Karpas-422 (cell line): ENCODE results near the gene FRMPD1. TPM values are rescaled to one million over a fixed set of nuclear protein-coding genes. Genes with fewer than 3 reads are reported as not detected.
A peak's percentile ranks its signal among the peaks of the same experiment; 100 is the strongest.
"Not testable (repeated sequence)": the region's sequence is repeated elsewhere in the genome, so short reads cannot be mapped to it uniquely, and the experiment has no call there.

Experiments used
- DNase-seq: peaks from one replicate; pipeline ENCODE4 v3.0.0-alpha.2; 2015
- H2AFZ ChIP-seq: fragments of 200-600 bp; sonication (generic); 2 replicates; pipeline ENCODE4 v1.6.1; 2014; ENCODE audit warnings: antibody characterized with exemption, low read length, mixed read lengths
- H3K27ac ChIP-seq: fragments of 200-600 bp; sonication (generic); 2 replicates; pipeline ENCODE4 v1.5.1; 2014; ENCODE audit warnings: mild to moderate bottlenecking, low read length, moderate library complexity
- H3K27me3 ChIP-seq: fragments of 200-600 bp; sonication (generic); 2 replicates; pipeline ENCODE4 v1.6.1; 2014; ENCODE audit warnings: low read length, mixed read lengths
- H3K36me3 ChIP-seq: fragments of 200-600 bp; sonication (generic); 2 replicates; pipeline ENCODE4 v1.6.1; 2014; ENCODE audit warnings: low read length, mixed read lengths; ENCODE audit not compliant: insufficient read depth
- H3K4me1 ChIP-seq: fragments of 200-600 bp; sonication (generic); 2 replicates; pipeline ENCODE4 v1.6.1; 2014; ENCODE audit warnings: mild to moderate bottlenecking, low read length, mixed read lengths
- H3K4me2 ChIP-seq: fragments of 200-600 bp; sonication (generic); 2 replicates; pipeline ENCODE4 v1.6.1; 2014; ENCODE audit warnings: low read length, low read depth, mild to moderate bottlenecking; ENCODE audit not compliant: poor library complexity, severe bottlenecking
- H3K4me3 ChIP-seq: fragments of 200-600 bp; sonication (generic); 2 replicates; pipeline ENCODE4 v1.5.1; 2014; ENCODE audit warnings: mild to moderate bottlenecking, antibody characterized with exemption, low read length, mixed read lengths
- H3K79me2 ChIP-seq: fragments of 200-600 bp; sonication (generic); 2 replicates; pipeline ENCODE4 v1.6.1; 2014; ENCODE audit warnings: mild to moderate bottlenecking, low read length, mixed read lengths
- H3K9ac ChIP-seq: fragments of 200-600 bp; sonication (generic); 2 replicates; pipeline ENCODE4 v1.6.0; 2014; ENCODE audit warnings: low read length
- H3K9me2 ChIP-seq: fragments of 200-600 bp; sonication (generic), shearing (Covaris generic); replicated peaks from 2 replicates; pipeline ENCODE4 v1.6.0; 2014; ENCODE audit warnings: mild to moderate bottlenecking, low read length, moderate library complexity; ENCODE audit not compliant: insufficient read depth
- H3K9me3 ChIP-seq: fragments of 300-700, 200-600 bp; sonication (generic); 2 replicates; pipeline ENCODE4 v1.6.1; 2014; ENCODE audit warnings: low read length, mixed read lengths
- H4K20me1 ChIP-seq: fragments of 200-600 bp; sonication (generic); 2 replicates; pipeline ENCODE4 v1.6.1; 2014; ENCODE audit warnings: mild to moderate bottlenecking, antibody characterized with exemption, low read length, low read depth; ENCODE audit not compliant: insufficient read depth
- total RNA-seq: library from RNA; depleted of rRNA; stranded (reverse); fragments of >200 nt; shearing (Covaris generic); gene quantifications from 2 replicates; pipeline ENCODE4 v1.2.3, GENCODE V29; 2014; ENCODE audit warnings: low replicate concordance

Gene FRMPD1
- total RNA-seq, 1 experiment from 2014 or later: not detected

DNA sequence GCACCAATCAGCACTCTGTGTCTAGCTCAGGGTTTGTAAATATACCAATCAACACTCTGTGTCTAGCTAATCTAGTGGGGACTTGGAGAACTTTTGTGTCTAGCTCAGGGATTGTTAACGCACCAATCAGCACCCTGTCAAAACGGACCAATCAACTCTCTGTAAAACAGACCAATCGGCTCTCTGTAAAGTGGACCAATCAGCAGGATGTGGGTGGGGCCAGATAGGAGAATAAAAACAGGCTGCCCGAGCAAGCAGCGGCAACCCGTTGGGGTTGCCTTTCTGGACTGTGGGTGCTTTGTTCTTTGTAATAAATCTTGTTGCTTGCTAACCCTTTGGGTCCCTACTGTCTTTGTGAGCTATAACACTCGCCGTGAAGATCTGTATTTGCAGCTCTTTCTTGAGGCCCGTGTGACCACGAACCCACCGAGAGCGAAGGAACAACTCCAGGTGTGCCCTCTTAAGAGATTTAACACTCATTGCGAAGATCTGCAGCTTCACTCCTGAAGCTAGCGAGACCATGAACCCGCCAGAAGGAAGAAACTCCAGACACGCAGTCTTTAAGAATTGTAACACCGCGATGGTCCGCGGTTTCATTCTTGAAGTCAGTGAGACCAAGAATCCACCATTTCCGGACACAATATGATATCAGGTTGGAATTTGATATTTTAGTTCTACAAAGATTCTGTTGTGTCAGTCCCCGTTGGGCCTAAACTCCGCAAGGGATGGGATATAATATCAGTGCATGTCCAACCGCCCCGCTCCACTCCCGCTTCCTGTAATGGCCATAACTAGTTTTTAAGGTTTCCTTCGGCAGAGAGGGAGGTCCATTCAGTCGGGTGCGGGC lies 102.1 kb downstream of the FRMPD1 start:
- no peaks in the 10 kb centered on the region for H3K9me2 ChIP-seq
- peak overlapping the region; percentile 97 for H2AFZ ChIP-seq
- peak overlapping the region; percentile 81 for H3K4me2 ChIP-seq
- no peak overlapping the region for H3K27ac ChIP-seq
- H3K36me3 ChIP-seq: no peaks in the 10 kb centered on the region
- DNase-seq: peak; percentile 50
- no peaks in the 10 kb centered on the region for H4K20me1 ChIP-seq
- peaks cover 21% of the 10 kb centered on the region for H3K4me1 ChIP-seq
- H3K9ac ChIP-seq: peak overlapping the region; percentile 82
- peaks cover 29% of the 10 kb centered on the region for H3K79me2 ChIP-seq
- H3K4me3 ChIP-seq: peak overlapping the region; percentile 77
- no peaks in the 10 kb centered on the region for H3K9me3 ChIP-seq
- H3K27me3 ChIP-seq: no peaks in the 10 kb centered on the region

DNA sequence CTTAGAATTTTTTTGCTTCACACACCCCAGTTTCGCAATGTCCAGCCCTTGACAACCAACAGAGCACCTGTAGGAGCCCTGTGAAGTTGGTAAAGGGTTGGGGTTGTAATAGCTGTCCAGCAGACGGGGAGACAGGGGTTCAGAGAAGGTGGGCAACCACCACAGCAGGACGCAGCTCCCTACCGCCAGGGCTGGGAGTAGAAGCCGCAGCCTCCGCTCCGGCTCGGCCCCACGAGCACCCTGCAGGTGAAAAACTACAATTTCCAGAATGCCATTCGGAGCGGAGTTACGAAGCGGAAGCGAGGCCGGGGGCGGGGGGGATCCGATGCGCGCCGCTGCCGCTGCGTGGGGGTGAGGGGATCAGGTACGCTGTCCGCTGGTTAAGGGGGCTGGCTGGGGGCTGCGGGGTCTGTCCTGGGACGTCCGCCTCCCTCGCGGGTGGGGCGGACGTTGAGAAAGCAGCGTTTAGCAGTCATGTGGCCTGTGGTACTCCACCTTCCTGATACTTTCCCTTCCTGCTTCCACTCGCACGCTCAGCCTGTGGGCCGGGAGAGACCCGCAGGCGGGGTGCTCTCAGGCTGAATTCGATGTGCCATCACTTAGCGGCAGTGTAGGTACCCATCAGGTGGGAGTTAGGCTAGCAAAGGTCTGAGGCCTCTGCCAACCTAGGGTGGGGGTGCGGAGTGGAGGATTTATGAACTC lies 102.9 kb downstream of the FRMPD1 start, which contains the start of gene TRMT10B:
Gene TRMT10B (plus strand): TSS at position 317 of the 702 bp plus-strand sequence. CDS start 8,127 bp downstream, outside the sequence.
- H4K20me1 ChIP-seq: no peaks in the 10 kb centered on the region
- peaks cover 29% of the 10 kb centered on the region for H3K79me2 ChIP-seq
- H3K4me3 ChIP-seq: peak within 1 kb of the TSS; percentile 77
- peaks cover 19% of the 10 kb centered on the region for H3K4me1 ChIP-seq
- H3K36me3 ChIP-seq: no peaks in the 10 kb centered on the region
- peak; percentile 92 for DNase-seq
- H3K4me2 ChIP-seq: peak within 1 kb of the TSS; percentile 81
- H3K9me3 ChIP-seq: no peaks in the 10 kb centered on the region
- H3K27ac ChIP-seq: peak within 1 kb of the TSS; percentile 32; the same call in 1 of the 2 replicates
- H3K9me2 ChIP-seq: no peaks in the 10 kb centered on the region
- H3K27me3 ChIP-seq: no peaks in the 10 kb centered on the region
- peak within 1 kb of the TSS; percentile 82 for H3K9ac ChIP-seq
- peak within 1 kb of the TSS; percentile 97 for H2AFZ ChIP-seq

DNA sequence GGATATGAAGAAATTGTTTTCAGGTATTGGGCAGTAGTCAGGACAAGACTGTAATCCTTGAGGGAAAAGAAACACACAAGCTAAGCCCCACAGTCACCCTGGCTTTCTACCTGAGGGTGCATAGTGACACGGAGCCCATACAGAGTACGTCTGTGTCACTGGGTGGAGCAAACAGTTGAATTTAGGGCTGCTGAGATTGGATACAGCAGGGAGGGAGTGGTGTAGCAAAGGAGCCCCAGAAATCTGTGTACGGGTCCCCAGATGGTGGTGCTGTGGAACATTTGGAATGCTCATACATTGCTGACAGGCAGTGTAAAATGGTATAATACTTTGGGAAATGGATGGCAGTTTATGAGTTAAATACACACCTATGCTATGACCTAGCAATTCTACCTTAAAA lies 108.0 kb downstream of the FRMPD1 start:
- Histone ChIP-seq H3K4me1 (peaks cover 21% of the 10 kb centered on the region), H3K27me3 (no peaks in the 10 kb centered on the region), H3K36me3 (no peaks in the 10 kb centered on the region)

DNA sequence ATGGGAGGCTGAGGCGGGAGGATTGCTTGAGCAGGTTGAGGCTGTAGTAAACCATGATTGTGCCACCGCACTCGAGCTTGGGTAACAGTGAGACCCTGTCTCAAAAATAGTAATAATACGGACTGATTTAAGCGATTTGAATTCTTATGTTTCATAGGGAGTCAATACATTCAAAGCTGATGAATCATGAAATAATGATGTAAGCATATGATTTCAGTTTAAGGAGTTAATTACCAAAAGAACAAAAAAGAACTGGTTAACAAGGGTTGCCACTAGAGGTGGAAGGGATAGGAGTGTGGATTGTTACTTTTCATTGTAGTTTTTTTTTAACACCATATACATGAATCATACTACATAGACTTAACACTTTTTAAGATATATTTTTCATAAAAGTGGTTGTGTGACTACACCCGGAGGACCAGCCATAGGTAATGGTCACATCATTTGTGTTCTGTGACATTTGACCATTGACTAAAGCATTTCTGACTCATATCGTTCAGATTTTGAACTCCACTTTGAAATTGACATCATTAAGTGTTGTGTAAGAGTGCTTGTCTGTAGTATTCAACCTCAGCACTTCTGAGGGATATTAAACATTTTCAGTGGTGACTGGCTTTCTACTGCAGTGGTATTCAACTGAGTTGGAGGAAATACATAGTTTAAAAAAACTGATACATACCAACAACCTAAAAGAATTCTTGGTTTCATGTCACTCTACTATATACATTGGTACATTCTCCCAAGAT lies 109.8 kb downstream of the FRMPD1 start:
- H3K79me2 ChIP-seq: peaks cover 11% of the 10 kb centered on the region
- no peak overlapping the region for H3K4me2 ChIP-seq
- H3K4me3 ChIP-seq: no peak overlapping the region
- H3K9ac ChIP-seq: no peak overlapping the region
- no peaks in the 10 kb centered on the region for H4K20me1 ChIP-seq
- no peaks in the 10 kb centered on the region for H3K9me3 ChIP-seq
- no peak for DNase-seq
- peaks cover 7% of the 10 kb centered on the region for H3K4me1 ChIP-seq
- no peaks in the 10 kb centered on the region for H3K9me2 ChIP-seq
- H3K36me3 ChIP-seq: no peaks in the 10 kb centered on the region
- no peak overlapping the region for H2AFZ ChIP-seq
- no peak overlapping the region for H3K27ac ChIP-seq
- H3K27me3 ChIP-seq: no peaks in the 10 kb centered on the region

More for the DNA sequence above, 108.0 kb downstream of the FRMPD1 start:
- H3K9me2 ChIP-seq: no peaks in the 10 kb centered on the region
- H4K20me1 ChIP-seq: no peaks in the 10 kb centered on the region
- no peaks in the 10 kb centered on the region for H3K9me3 ChIP-seq
- no peak overlapping the region for H2AFZ ChIP-seq
- no peak overlapping the region for H3K4me2 ChIP-seq
- H3K27ac ChIP-seq: no peak overlapping the region
- no peak for DNase-seq
- peaks cover 29% of the 10 kb centered on the region for H3K79me2 ChIP-seq
- no peak overlapping the region for H3K9ac ChIP-seq
- H3K4me3 ChIP-seq: no peak overlapping the region

DNA sequence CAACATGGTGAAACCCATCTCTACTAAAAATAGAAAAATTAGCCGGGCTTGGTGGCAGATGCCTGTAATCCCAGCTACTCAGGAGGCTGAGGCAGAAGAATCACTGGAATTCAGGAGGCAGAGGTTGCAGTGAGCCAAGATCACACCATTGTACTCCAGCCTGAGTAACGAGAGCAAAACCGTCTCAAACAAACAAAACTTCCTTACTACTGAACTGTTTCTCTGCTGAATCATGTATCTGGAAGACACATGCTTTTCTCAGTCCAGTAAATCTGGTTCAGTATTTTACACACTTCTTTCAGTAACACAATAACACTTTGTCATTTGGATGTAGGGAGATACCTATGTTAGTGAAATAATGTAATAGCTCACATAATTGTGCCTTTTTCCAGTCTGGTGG lies 110.8 kb downstream of the FRMPD1 start:
- no peaks in the 10 kb centered on the region for H3K27me3 ChIP-seq
- no peaks in the 10 kb centered on the region for H4K20me1 ChIP-seq
- H3K9me2 ChIP-seq: no peaks in the 10 kb centered on the region
- peaks cover 7% of the 10 kb centered on the region for H3K4me1 ChIP-seq
- no peak overlapping the region for H3K4me2 ChIP-seq
- H2AFZ ChIP-seq: no peak overlapping the region
- no peaks in the 10 kb centered on the region for H3K9me3 ChIP-seq
- no peak overlapping the region for H3K27ac ChIP-seq
- H3K9ac ChIP-seq: no peak overlapping the region
- H3K79me2 ChIP-seq: peaks cover 6% of the 10 kb centered on the region
- DNase-seq: no peak
- no peaks in the 10 kb centered on the region for H3K36me3 ChIP-seq
- no peak overlapping the region for H3K4me3 ChIP-seq

DNA sequence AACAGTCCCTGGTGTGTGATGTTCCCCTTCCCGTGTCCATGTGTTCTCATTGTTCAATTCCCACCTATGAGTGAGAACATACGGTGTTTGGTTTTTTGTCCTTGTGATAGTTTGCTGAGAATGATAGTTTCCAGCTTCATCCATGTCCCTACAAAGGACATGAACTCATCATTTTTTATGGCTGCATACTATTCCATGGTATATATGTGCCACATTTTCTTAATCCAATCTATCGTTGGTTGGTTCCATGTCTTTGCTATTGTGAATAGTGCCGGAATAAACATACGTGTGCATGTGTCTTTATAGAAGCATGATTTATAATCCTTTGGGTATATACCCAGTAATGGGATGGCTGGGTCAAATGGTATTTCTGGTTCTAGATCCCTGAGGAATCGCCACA lies 114.5 kb downstream of the FRMPD1 start:
- not testable (repeated sequence) for H3K27ac ChIP-seq, H3K4me3 ChIP-seq, H4K20me1 ChIP-seq, H3K9ac ChIP-seq, H3K9me3 ChIP-seq, H3K79me2 ChIP-seq, H3K4me2 ChIP-seq, H2AFZ ChIP-seq, DNase-seq, H3K27me3 ChIP-seq, H3K9me2 ChIP-seq, H3K36me3 ChIP-seq
- peaks cover 24% of the 10 kb centered on the region for H3K4me1 ChIP-seq

DNA sequence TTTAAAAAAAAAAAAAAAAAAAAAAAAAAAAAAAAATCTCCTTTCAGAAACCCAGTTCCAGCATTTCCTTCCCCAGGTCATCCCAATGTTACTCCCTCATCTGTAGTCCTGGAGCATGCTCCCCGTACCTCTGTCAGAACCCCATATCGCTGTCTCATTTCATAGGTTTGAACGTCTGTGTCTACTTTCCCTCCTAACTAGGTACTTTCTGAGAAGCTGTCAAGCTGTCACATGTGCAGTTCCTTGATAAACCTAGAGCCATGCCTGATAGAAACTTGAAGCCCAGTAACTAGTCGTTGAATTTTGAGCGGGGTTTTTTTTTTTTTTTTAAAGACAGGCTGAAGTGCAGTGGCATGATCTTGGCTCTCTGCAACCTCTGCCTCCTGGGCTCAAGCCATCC lies 118.6 kb downstream of the FRMPD1 start:
- Histone ChIP-seq H3K9me2 (no peaks in the 10 kb centered on the region), H3K79me2 (no peaks in the 10 kb centered on the region), H3K4me2 (no peak overlapping the region), H3K36me3 (peaks cover 3% of the 10 kb centered on the region; the same call in 1 of the 2 replicates), H3K9ac (no peak overlapping the region), H3K9me3 (no peaks in the 10 kb centered on the region), H2AFZ (no peak overlapping the region), H3K4me1 (peaks cover 17% of the 10 kb centered on the region), H3K27ac (no peak overlapping the region), H3K27me3 (no peaks in the 10 kb centered on the region), H3K4me3 (no peak overlapping the region), H4K20me1 (no peaks in the 10 kb centered on the region)
- DNase-seq: no peak

DNA sequence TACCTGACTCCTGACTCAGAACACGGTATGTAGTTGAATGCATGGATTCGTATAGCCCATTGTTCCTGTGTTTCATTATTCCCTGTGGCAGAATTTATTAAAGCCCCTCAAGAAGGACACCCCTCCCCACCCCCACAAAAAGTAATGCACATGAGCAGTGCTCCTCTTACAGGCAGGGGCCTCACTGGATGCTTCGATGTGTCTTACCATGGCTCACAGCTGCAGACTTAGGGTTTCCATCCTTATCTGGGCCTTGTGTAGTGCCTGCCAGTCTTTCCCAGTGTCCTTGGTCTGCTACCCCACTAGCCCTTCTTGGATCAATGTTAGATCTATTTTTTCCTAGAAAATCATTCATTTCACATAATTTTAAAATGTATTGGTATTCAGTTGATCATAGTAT lies 119.2 kb downstream of the FRMPD1 start:
- Histone ChIP-seq H3K36me3 (peaks cover 3% of the 10 kb centered on the region; the same call in 1 of the 2 replicates), H3K27ac (no peak overlapping the region), H3K4me1 (peaks cover 17% of the 10 kb centered on the region), H3K4me2 (no peak overlapping the region), H3K79me2 (no peaks in the 10 kb centered on the region), H3K9ac (no peak overlapping the region), H2AFZ (no peak overlapping the region), H3K27me3 (no peaks in the 10 kb centered on the region), H3K9me3 (no peaks in the 10 kb centered on the region), H3K9me2 (no peaks in the 10 kb centered on the region), H3K4me3 (no peak overlapping the region), H4K20me1 (no peaks in the 10 kb centered on the region)
- DNase-seq: no peak
